Smooth muscle cell (in vitro differentiated cells): ENCODE data around the gene OPA3. TPM values are rescaled to one million over a fixed set of nuclear protein-coding genes. Genes with fewer than 3 reads are reported as not detected.
A peak's percentile ranks its signal among the peaks of the same experiment; 100 is the strongest.

Experiments
- DNase-seq: peaks from one replicate; lab custom pipeline; 2025; ENCODE audit not compliant: unreplicated experiment; lab: John Stamatoyannopoulos, UW
- H2AFZ ChIP-seq: fragments of 200-600 bp; sonication (generic); 2 replicates; pipeline ENCODE4 v1.6.0; 2016; ENCODE audit warnings: antibody characterized with exemption, low read depth, mild to moderate bottlenecking
- H3F3A ChIP-seq: fragments of 200-600 bp; sonication (generic); 2 replicates; pipeline ENCODE4 v1.6.0; 2017; ENCODE audit warnings: antibody characterized with exemption, low read depth
- H3K27ac ChIP-seq: fragments of 200-600 bp; sonication (generic); 2 replicates; pipeline ENCODE4 v1.5.1; 2016; ENCODE audit warnings: low read depth, mild to moderate bottlenecking
- H3K27me3 ChIP-seq: fragments of 200-600 bp; sonication (generic); 2 replicates; pipeline ENCODE4 v1.6.1; 2016; ENCODE audit warnings: low read depth, mild to moderate bottlenecking
- H3K36me3 ChIP-seq: fragments of 200-600 bp; sonication (generic); 2 replicates; pipeline ENCODE4 v1.5.1; 2016; ENCODE audit warnings: low read depth
- H3K4me1 ChIP-seq: fragments of 200-600 bp; sonication (generic); 2 replicates; pipeline ENCODE4 v1.5.1; 2016; ENCODE audit warnings: low read depth
- H3K4me2 ChIP-seq: fragments of 200-600 bp; sonication (generic); 2 replicates; pipeline ENCODE4 v1.6.0; 2016; ENCODE audit warnings: mild to moderate bottlenecking
- H3K4me3 ChIP-seq: fragments of 200-600 bp; sonication (generic); 2 replicates; pipeline ENCODE4 v1.5.1; 2016; ENCODE audit warnings: mild to moderate bottlenecking
- H3K79me2 ChIP-seq: fragments of 200-600 bp; sonication (generic); 2 replicates; pipeline ENCODE4 v1.6.0; 2016; ENCODE audit warnings: low read depth, mild to moderate bottlenecking
- H3K9ac ChIP-seq: fragments of 200-600 bp; sonication (generic); 2 replicates; pipeline ENCODE4 v1.6.0; 2016; ENCODE audit warnings: low read depth
- H3K9me3 ChIP-seq: fragments of 200-600 bp; sonication (generic); replicated peaks from 2 replicates; pipeline ENCODE4 v1.5.1; 2016; ENCODE audit warnings: low read depth
- H4K20me1 ChIP-seq: fragments of 200-600 bp; sonication (generic); 2 replicates; pipeline ENCODE4 v1.6.0; 2016; ENCODE audit warnings: low read depth
- WGBS: methylation state at CpG from one replicate; pipeline ENCODE4 v1.1.7; 2016; ENCODE audit warnings: low lambda C conversion rate; 5-methylcytosine and 5-hydroxymethylcytosine counted together
- polyA plus RNA-seq: library from polyadenylated mRNA; unstranded; fragments of >200 nt; fragmentation: Nextera tagmentation; extraction: Ambion mirVana; gene quantifications from 2 replicates; pipeline ENCODE4 v1.2.1, GENCODE V29; 2016
- total RNA-seq: library from RNA; depleted of rRNA; stranded (reverse); fragments of >200 nt; gene quantifications from 2 replicates; pipeline ENCODE4 v1.2.3, GENCODE V29; 2014
- TF ChIP-seq, protein P1 (sequence below): fragments of 200-600 bp; sonication (generic); IDR thresholded peaks from 2 replicates; pipeline ENCODE4 v1.5.1; 2017; ENCODE audit warnings: borderline replicate concordance, mild to moderate bottlenecking, antibody characterized with exemption; ENCODE audit not compliant: insufficient read depth, poor library complexity, severe bottlenecking

The OPA3 gene
- total and polyA plus RNA-seq, 2 experiments from 2014 or later, result 8.8 to 10.3 TPM

DNA sequence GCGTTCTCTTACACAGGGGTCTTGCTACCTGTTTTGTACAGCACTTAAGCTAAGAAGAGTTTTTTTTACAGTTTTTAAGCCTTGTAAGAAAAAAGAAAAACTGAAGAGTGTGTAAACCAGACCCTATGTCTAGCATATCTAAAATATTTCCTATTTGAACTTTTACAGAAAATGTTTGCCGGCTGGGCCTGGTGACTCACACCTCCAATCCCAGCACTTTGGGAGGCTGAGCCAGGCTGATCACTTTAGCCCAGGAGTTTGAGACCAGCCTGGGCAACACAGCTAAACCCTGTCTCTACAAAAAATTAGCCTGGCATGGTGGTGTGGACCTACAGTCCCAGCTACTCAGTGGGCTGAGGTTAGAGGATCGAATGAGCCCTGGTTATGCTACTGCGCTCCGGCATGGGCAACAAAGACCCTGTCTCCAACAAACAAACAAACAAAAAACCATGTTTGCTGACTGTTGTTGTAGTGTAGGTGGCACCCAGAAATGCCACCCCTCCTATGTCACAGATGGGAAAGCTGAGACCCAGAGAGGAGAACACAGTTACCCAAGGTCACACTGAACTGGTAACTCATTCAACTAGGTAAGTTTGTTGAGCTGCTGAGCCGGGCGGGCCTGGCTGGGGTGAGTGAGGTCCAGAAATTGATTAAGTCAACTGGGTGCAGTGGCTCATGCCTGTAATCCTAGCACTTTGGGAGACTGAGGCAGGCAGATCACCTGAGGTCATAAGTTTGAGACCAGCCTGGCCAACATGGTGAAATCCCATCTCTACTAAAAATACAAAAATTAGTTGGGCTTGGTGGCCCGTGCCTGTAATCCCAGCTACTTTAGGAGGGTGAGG, 79.2 kb downstream of the OPA3 start:
- Histone ChIP-seq H3K27ac (peak overlapping the region; percentile 92), H4K20me1 (peaks cover 11% of the 10 kb centered on the region), H3K4me2 (peak overlapping the region; percentile 87), H3K4me3 (no peak overlapping the region), H3K9me3 (no peaks in the 10 kb centered on the region), H3K27me3 (no peaks in the 10 kb centered on the region), H3K9ac (peak overlapping the region; percentile 72), H3K79me2 (peaks cover 31% of the 10 kb centered on the region), H3F3A (peaks cover 16% of the 10 kb centered on the region), H3K36me3 (no peaks in the 10 kb centered on the region), H2AFZ (no peak overlapping the region), H3K4me1 (no peaks in the 10 kb centered on the region)
- DNase-seq, result no peak
- WGBS, result 78% methylated on average over 8 of the region's 8 CpGs
- TF ChIP-seq, protein P1, sequence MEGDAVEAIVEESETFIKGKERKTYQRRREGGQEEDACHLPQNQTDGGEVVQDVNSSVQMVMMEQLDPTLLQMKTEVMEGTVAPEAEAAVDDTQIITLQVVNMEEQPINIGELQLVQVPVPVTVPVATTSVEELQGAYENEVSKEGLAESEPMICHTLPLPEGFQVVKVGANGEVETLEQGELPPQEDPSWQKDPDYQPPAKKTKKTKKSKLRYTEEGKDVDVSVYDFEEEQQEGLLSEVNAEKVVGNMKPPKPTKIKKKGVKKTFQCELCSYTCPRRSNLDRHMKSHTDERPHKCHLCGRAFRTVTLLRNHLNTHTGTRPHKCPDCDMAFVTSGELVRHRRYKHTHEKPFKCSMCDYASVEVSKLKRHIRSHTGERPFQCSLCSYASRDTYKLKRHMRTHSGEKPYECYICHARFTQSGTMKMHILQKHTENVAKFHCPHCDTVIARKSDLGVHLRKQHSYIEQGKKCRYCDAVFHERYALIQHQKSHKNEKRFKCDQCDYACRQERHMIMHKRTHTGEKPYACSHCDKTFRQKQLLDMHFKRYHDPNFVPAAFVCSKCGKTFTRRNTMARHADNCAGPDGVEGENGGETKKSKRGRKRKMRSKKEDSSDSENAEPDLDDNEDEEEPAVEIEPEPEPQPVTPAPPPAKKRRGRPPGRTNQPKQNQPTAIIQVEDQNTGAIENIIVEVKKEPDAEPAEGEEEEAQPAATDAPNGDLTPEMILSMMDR, result no peak

GRCh38 chr19:45503909-45504308, 80.7 kb downstream of the OPA3 start:
- Histone ChIP-seq H3K4me3 (no peak overlapping the region), H2AFZ (no peak overlapping the region), H3K27ac (no peak overlapping the region), H3F3A (peaks cover 16% of the 10 kb centered on the region), H3K9ac (no peak overlapping the region), H3K9me3 (no peaks in the 10 kb centered on the region), H3K27me3 (peaks cover 10% of the 10 kb centered on the region), H3K4me2 (no peak overlapping the region), H3K36me3 (no peaks in the 10 kb centered on the region), H4K20me1 (no peaks in the 10 kb centered on the region), H3K79me2 (peaks cover 17% of the 10 kb centered on the region), H3K4me1 (peaks cover 4% of the 10 kb centered on the region)
- DNase-seq, result no peak
- TF ChIP-seq, protein P1, result no peak
- WGBS, result 97% methylated on average over 9 of the region's 9 CpGs

GRCh38 chr19:45502111-45502510, 82.5 kb downstream of the OPA3 start:
- TF ChIP-seq, protein P1, result no peak
- H3K9me3 ChIP-seq, result no peaks in the 10 kb centered on the region
- no peak overlapping the region for H3K4me2 ChIP-seq

DNA sequence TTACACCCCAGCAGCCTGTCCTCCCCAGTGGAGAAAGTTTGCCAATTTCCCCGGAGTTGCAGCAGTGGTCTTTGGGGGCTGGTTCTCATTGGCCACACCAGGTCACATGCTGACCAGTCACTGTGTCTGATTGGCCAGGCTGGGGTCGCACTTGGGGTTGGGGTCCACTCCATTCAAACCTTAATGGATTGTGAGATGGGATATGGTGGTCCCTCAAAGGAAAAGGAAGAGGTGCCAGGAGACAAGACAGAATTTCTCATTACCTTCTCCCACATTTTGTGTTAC, 82.9 kb downstream of the OPA3 start:
- Histone ChIP-seq H3K9ac (no peak overlapping the region), H3K4me2 (no peak overlapping the region), H2AFZ (no peak overlapping the region), H4K20me1 (no peaks in the 10 kb centered on the region), H3K36me3 (no peaks in the 10 kb centered on the region), H3K4me1 (peaks cover 11% of the 10 kb centered on the region), H3K79me2 (no peaks in the 10 kb centered on the region), H3K9me3 (no peaks in the 10 kb centered on the region), H3F3A (peaks cover 16% of the 10 kb centered on the region), H3K27me3 (peaks cover 27% of the 10 kb centered on the region), H3K4me3 (no peak overlapping the region), H3K27ac (no peak overlapping the region)
- WGBS, result 69% methylated on average over 2 of the region's 2 CpGs
- TF ChIP-seq, protein P1, result no peak
- no peak for DNase-seq

More at GRCh38 chr19:45502111-45502510, 82.5 kb downstream of the OPA3 start:
- Histone ChIP-seq H3K4me3 (no peak overlapping the region), H3K9ac (no peak overlapping the region), H3K79me2 (no peaks in the 10 kb centered on the region), H3K27me3 (peaks cover 27% of the 10 kb centered on the region), H4K20me1 (no peaks in the 10 kb centered on the region), H3K27ac (no peak overlapping the region), H3K4me1 (peaks cover 11% of the 10 kb centered on the region), H2AFZ (no peak overlapping the region), H3F3A (peaks cover 16% of the 10 kb centered on the region), H3K36me3 (no peaks in the 10 kb centered on the region)
- DNase-seq, result no peak
- 79% methylated on average over 5 of the region's 5 CpGs for WGBS
